ENCODE data around the gene PAK6. TPM values are rescaled to one million over a fixed set of nuclear protein-coding genes. Genes with fewer than 3 reads are reported as not detected.

Gene PAK6
- total RNA-seq, 1 experiment from 2014 or later, result not detected

- DNase-seq (ENCODE audit: low spot score), result peak; percentile 50
These were observed 71.4 kb downstream of the PAK6 start for GRCh38 chr15:40310001-40310959.

GRCh38 chr15:40310993-40311392 is 72.1 kb downstream of the PAK6 start:
- DNase-seq (ENCODE audit: low spot score), result no peak

GRCh38 chr15:40312370-40313158 is 73.7 kb downstream of the PAK6 start:
- no peak for DNase-seq (ENCODE audit: low spot score)

GRCh38 chr15:40313531-40314398 is 74.9 kb downstream of the PAK6 start:
- peak; percentile 63 for DNase-seq (ENCODE audit: low spot score)

GRCh38 chr15:40314723-40315276 is 75.9 kb downstream of the PAK6 start:
- DNase-seq (ENCODE audit: low spot score), result no peak

GRCh38 chr15:40316931-40317330 is 78.1 kb downstream of the PAK6 start:
- DNase-seq (ENCODE audit: low spot score), result no peak

- no peak for DNase-seq (ENCODE audit: low spot score)
These were observed 78.7 kb downstream of the PAK6 start for GRCh38 chr15:40317580-40317979.

GRCh38 chr15:40320409-40320808 is 81.5 kb downstream of the PAK6 start:
- DNase-seq (ENCODE audit: low spot score), result no peak

GRCh38 chr15:40320931-40321371 is 82.1 kb downstream of the PAK6 start:
- DNase-seq (ENCODE audit: low spot score), result peak; percentile 48

- no peak for DNase-seq (ENCODE audit: low spot score)
These were observed 83.8 kb downstream of the PAK6 start for GRCh38 chr15:40322531-40323238.

- DNase-seq (ENCODE audit: low spot score), result peak; percentile 77
These were observed 84.5 kb downstream of the PAK6 start, which contains the start of gene INAFM2 for GRCh38 chr15:40323239-40323952. Gene INAFM2, plus strand, starts transcription at chr15:40323692. Its CDS starts 364 bp downstream, at chr15:40324056.

- no peak for DNase-seq (ENCODE audit: low spot score)
These were observed 85.4 kb downstream of the PAK6 start for GRCh38 chr15:40323953-40324937.

- no peak for DNase-seq (ENCODE audit: low spot score)
These were observed 86.3 kb downstream of the PAK6 start for GRCh38 chr15:40325188-40325587.

- DNase-seq (ENCODE audit: low spot score), result no peak
These were observed 86.8 kb downstream of the PAK6 start for GRCh38 chr15:40325700-40326099.
